ENCODE results near the gene ADGRG1. TPM values are rescaled to one million over a fixed set of nuclear protein-coding genes. Genes with fewer than 3 reads are reported as not detected.

The ADGRG1 gene
- polyA plus RNA-seq, 1 of the 3 experiments (the other 2 are of a cell fraction) = 7.4 TPM

- TF ChIP-seq REST (IDR thresholded peaks at IDR 0.05; ENCODE audit: low read depth, low read length) (no peak), MXI1 (IDR thresholded peaks at IDR 0.05; ENCODE audit: low read depth, low read length) (no peak), GABPA (IDR thresholded peaks at IDR 0.05; ENCODE audit: low read depth) (no peak), FOSL2 (IDR thresholded peaks at IDR 0.05; ENCODE audit: borderline replicate concordance, low read depth) (peak; percentile 34; the same call in 1 of the 2 replicates), GATA2 (CRISPR knock-in tag; IDR thresholded peaks at IDR 0.05) (no peak), CHD2 (IDR thresholded peaks at IDR 0.05; ENCODE audit: low read length, partially characterized antibody) (no peak), RXRA (IDR thresholded peaks at IDR 0.05; ENCODE audit: borderline replicate concordance, low read depth) (no peak), POLR2AphosphoS5 (IDR thresholded peaks at IDR 0.05; ENCODE audit: low read depth, low read length) (no peak), RCOR1 (IDR thresholded peaks at IDR 0.05; ENCODE audit: low read length) (no peak), MAX (IDR thresholded peaks at IDR 0.05; ENCODE audit: low read depth) (0 out of 2 replicates have a peak, but pooled peaks have one; percentile 22), FOXJ3 (CRISPR knock-in tag; IDR thresholded peaks at IDR 0.05) (no peak), NFIC (IDR thresholded peaks at IDR 0.05; ENCODE audit: borderline replicate concordance) (0 out of 2 replicates have a peak, but pooled peaks have one; percentile 34), YY1 (IDR thresholded peaks at IDR 0.05; ENCODE audit: low read depth) (no peak), TEAD4 (IDR thresholded peaks at IDR 0.05; ENCODE audit: borderline replicate concordance, insufficient read depth) (no peak), USF1 (IDR thresholded peaks at IDR 0.05; ENCODE audit: borderline replicate concordance, low read depth) (no peak), RAD21 (IDR thresholded peaks at IDR 0.05; ENCODE audit: low read length) (no peak), NRF1 (IDR thresholded peaks at IDR 0.05; ENCODE audit: low read depth, low read length) (no peak), RFX5 (IDR thresholded peaks at IDR 0.05; ENCODE audit: low read length) (no peak), EP300 (IDR thresholded peaks at IDR 0.05; ENCODE audit: borderline replicate concordance in 1 of 2, low read depth in 1 of 2, low read length in 1 of 2) (peak in 1 of 2 experiments; percentile 34; a peak in 1 of 4 replicates)
- TF ChIP-seq, protein P1, sequence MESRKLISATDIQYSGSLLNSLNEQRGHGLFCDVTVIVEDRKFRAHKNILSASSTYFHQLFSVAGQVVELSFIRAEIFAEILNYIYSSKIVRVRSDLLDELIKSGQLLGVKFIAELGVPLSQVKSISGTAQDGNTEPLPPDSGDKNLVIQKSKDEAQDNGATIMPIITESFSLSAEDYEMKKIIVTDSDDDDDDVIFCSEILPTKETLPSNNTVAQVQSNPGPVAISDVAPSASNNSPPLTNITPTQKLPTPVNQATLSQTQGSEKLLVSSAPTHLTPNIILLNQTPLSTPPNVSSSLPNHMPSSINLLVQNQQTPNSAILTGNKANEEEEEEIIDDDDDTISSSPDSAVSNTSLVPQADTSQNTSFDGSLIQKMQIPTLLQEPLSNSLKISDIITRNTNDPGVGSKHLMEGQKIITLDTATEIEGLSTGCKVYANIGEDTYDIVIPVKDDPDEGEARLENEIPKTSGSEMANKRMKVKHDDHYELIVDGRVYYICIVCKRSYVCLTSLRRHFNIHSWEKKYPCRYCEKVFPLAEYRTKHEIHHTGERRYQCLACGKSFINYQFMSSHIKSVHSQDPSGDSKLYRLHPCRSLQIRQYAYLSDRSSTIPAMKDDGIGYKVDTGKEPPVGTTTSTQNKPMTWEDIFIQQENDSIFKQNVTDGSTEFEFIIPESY (IDR thresholded peaks at IDR 0.05; ENCODE audit: borderline replicate concordance, low read depth) = no peak
- TF ChIP-seq, protein P2, sequence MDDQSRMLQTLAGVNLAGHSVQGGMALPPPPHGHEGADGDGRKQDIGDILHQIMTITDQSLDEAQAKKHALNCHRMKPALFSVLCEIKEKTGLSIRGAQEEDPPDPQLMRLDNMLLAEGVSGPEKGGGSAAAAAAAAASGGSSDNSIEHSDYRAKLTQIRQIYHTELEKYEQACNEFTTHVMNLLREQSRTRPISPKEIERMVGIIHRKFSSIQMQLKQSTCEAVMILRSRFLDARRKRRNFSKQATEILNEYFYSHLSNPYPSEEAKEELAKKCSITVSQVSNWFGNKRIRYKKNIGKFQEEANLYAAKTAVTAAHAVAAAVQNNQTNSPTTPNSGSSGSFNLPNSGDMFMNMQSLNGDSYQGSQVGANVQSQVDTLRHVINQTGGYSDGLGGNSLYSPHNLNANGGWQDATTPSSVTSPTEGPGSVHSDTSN (IDR thresholded peaks at IDR 0.05) = no peak
- ChIA-PET CTCF (interaction anchor here (0.7 to 6.3 kb wide), 7 partner anchors 9 to 375 kb away, joined by 3 to 129 read pairs (median 81); no protein-coding TSS in a partner anchor), POLR2A (no interaction called here)
- Histone ChIP-seq H3K9me3 (no peaks in the 10 kb centered on the region), H3K79me2 (ENCODE audit: insufficient read depth) (no peaks in the 10 kb centered on the region), H2AFZ (ENCODE audit: low read depth) (no peak overlapping the region), H3K27me3 (ENCODE audit: insufficient read depth) (no peaks in the 10 kb centered on the region), H3K36me3 (replicated peaks in 1 of 2; ENCODE audit: control insufficient read depth in 1 of 2, insufficient read depth in 2 of 2, low read length in 1 of 2) (no peaks in the 10 kb centered on the region), H3K4me3 (ENCODE audit: low read depth in 2 of 2, low read length in 1 of 2) (no peak overlapping the region), H3K9me2 (no peaks in the 10 kb centered on the region), H3K4me1 (ENCODE audit: control insufficient read depth in 1 of 2, insufficient read depth in 2 of 2, low read depth in 1 of 2, low read length in 1 of 2) (peaks cover 2 to 4% of the 10 kb centered on the region in 2 experiments; a peak in 1 of 4 replicates), H4K20me1 (ENCODE audit: insufficient read depth) (no peaks in the 10 kb centered on the region), H3F3A (replicated peaks; ENCODE audit: insufficient read depth) (peaks cover 7% of the 10 kb centered on the region), H3K9ac (no peak overlapping the region), H3K27ac (ENCODE audit: low read depth in 2 of 2, low read length in 1 of 2) (no peak overlapping the region), H3K4me2 (0 out of 2 replicates have a peak overlapping the region, but pooled peaks have one; percentile 6)
- DNase-seq = no peak
- 59% methylated on average over 21 of the region's 24 CpGs for WGBS (ENCODE audit: low lambda C conversion rate)
Observed at GRCh38 chr16:57645691-57646387, 17.4 kb downstream of the ADGRG1 start.
